T-helper 22 cell (primary cell): ENCODE results near the gene STUM.

Experiments used
- DNase-seq: peaks from one replicate; pipeline ENCODE4 v3.0.0-alpha.2; 2020; ENCODE audit warnings: low read depth

Gene STUM

DNA sequence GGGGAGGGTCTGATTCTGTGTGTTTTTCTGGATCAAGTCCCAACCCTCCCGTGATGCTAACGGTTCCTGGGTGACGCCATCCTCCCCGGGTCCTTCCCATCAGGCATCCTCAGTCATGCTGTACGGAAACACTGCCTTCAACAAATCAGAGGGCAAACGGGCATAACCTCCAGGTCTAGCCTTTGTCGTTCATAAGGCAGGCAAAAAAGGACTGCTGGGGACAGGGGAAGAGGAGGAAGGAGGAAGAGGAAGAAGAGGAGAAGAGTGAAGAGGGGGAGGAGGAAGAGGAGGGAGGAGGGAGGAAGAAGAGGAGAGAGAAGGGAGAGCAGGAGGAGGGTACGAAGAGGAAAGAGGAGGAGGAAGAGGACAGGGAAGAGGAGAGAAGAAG is 106.1 kb downstream of the STUM start:
- DNase-seq: no peak

DNA sequence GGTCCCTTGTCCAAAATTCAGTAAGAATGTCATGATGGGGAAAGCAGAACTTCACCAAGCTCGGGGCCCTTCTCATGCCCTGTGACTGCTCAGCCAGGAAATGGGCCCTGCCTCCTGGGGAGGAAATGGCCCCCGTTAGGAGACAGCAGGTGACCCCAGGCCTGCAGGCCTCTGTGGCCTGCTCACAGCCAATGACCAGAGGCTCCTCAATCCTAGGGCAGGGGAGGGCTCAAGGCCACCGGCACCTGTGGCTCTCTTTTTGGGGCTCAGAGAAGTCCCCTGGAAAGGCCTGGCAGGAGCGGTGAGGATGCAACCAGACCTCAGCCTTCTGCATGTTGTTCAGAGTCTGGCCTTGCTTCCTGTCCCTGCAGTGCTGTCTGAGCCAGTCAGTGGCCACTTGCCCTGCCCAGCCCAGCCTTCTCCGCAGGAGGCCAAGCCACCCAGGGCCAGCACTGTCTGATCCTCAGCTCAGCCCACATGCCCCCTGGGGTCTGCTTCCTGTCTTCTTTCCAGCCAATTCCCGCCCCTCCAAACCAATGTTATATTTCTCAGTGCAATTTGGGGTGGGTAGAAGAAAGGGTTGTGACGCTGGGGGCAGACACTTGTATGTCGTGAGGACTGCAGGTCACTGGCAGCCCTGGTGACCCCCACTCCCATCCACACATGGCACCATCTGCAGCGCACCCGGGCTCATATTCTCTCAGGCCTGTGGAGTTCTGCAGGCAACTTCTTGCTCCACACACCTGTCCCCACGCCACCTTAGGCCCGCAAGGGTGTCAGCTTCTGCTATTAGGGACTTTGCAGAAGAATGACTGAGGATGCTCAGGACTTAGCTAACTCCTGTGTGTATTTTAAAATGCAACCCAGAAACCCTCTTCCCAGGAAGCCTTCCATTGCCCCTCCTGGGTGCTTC is 106.9 kb downstream of the STUM start:
- no peak for DNase-seq

DNA sequence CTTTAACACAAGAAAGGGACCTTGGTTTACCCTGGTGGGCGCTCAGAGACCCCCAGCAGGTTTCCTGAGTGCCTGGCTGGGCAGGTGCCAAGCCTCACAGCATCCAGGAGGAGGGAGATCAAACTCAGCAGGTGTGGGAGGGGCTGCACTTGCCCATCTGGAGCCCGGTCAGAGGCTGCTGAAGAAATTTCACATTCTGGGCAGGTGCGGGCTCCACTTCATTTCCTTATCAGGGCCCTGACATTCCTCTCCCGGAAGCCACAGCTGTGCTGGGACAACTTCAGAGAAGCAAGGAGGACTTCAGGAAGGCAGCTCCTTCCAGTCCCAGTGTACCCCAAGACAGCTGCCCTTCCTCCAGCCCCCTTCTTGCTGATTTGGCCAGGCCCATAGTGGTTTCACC is 107.6 kb downstream of the STUM start:
- no peak for DNase-seq

GRCh38 chr1:226656601-226657277 is 108.2 kb downstream of the STUM start:
- peak; percentile 32 for DNase-seq

GRCh38 chr1:226657895-226658545 is 109.5 kb downstream of the STUM start:
- DNase-seq: no peak

DNA sequence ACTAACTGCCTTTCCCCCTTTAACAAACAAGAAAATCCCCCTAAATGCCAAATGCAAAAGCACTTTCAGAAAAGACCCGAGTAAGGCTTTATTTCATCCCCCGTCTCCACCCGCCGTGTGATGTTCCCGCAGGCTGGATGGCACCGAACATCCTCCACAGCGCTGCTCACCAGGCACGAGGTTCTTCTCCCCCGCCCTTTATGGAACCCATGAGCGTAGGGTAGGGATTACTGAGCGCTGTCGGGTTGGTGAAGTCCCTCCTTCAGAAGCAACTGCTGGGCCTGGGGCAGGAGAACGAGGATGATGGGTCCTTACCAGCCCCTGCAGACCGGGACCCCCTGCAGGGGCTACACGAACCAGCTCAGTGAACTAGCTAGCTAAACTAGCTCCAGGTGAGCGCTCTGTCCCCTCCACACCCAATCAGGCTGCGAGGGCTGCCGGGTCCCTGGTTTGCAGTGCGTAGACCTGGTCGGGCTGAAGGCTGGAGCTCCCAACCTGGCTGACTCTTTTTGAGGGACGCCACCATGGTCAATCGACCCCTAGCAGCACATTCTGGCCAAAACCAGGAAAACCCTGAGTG is 110.1 kb downstream of the STUM start:
- DNase-seq: no peak
